Neuron (in vitro differentiated cells): ENCODE measurements around the gene PEMT.

Experiments
- H2AFZ ChIP-seq: one replicate; pipeline ENCODE4 v1.6.1; 2013; ENCODE audit warnings: low read depth, mild to moderate bottlenecking, inconsistent platforms, low read length, moderate library complexity
- H3K27me3 ChIP-seq: one replicate; pipeline ENCODE4 v1.6.1; 2013; ENCODE audit warnings: low read length; ENCODE audit not compliant: insufficient read depth
- H3K36me3 ChIP-seq: one replicate; pipeline ENCODE4 v1.6.1; 2013; ENCODE audit warnings: low read length; ENCODE audit not compliant: insufficient read depth
- H3K4me1 ChIP-seq: one replicate; pipeline ENCODE4 v1.6.1; 2013; ENCODE audit warnings: low read length; ENCODE audit not compliant: insufficient read depth
- H3K4me3 ChIP-seq: 2 replicates; pipeline ENCODE4 v1.5.1; 2013; ENCODE audit warnings: mild to moderate bottlenecking, low read length, moderate library complexity
- H3K9me3 ChIP-seq: one replicate; pipeline ENCODE4 v1.6.1; 2013; ENCODE audit warnings: low read length

Gene PEMT

GRCh38 chr17:17623904-17624303 is 32.4 kb upstream of the PEMT start:
- H3K27me3 ChIP-seq: peaks cover 10% of the 10 kb centered on the region
- H3K4me3 ChIP-seq: no peak overlapping the region
- H2AFZ ChIP-seq: no peak overlapping the region
- no peaks in the 10 kb centered on the region for H3K36me3 ChIP-seq
- H3K9me3 ChIP-seq: no peaks in the 10 kb centered on the region
- peaks cover 9% of the 10 kb centered on the region for H3K4me1 ChIP-seq

- H2AFZ ChIP-seq: no peak overlapping the region
- no peaks in the 10 kb centered on the region for H3K36me3 ChIP-seq
- peaks cover 5% of the 10 kb centered on the region for H3K4me1 ChIP-seq
- peaks cover 10% of the 10 kb centered on the region for H3K27me3 ChIP-seq
- H3K9me3 ChIP-seq: no peaks in the 10 kb centered on the region
- no peak overlapping the region for H3K4me3 ChIP-seq
These were observed 29.7 kb upstream of the PEMT start for GRCh38 chr17:17621254-17621653.

- H3K4me1 ChIP-seq: peaks cover 3% of the 10 kb centered on the region
- H3K4me3 ChIP-seq: no peak overlapping the region
- H3K36me3 ChIP-seq: no peaks in the 10 kb centered on the region
These were observed 22.2 kb upstream of the PEMT start for GRCh38 chr17:17613708-17614114.

GRCh38 chr17:17612085-17613022 is 20.8 kb upstream of the PEMT start:
- H3K27me3 ChIP-seq: no peaks in the 10 kb centered on the region
- H3K4me3 ChIP-seq: no peak overlapping the region
- H2AFZ ChIP-seq: no peak overlapping the region
- no peaks in the 10 kb centered on the region for H3K9me3 ChIP-seq
- no peaks in the 10 kb centered on the region for H3K36me3 ChIP-seq
- peaks cover 3% of the 10 kb centered on the region for H3K4me1 ChIP-seq

More at GRCh38 chr17:17613708-17614114, 22.2 kb upstream of the PEMT start:
- Histone ChIP-seq H2AFZ (no peak overlapping the region), H3K9me3 (no peaks in the 10 kb centered on the region), H3K27me3 (no peaks in the 10 kb centered on the region)

GRCh38 chr17:17609121-17609520 is 17.6 kb upstream of the PEMT start:
- H3K27me3 ChIP-seq: no peaks in the 10 kb centered on the region

GRCh38 chr17:17606416-17607000 is 15.0 kb upstream of the PEMT start:
- peaks cover 11% of the 10 kb centered on the region for H3K4me1 ChIP-seq
- H3K4me3 ChIP-seq: no peak overlapping the region
- no peaks in the 10 kb centered on the region for H3K27me3 ChIP-seq
- H3K36me3 ChIP-seq: no peaks in the 10 kb centered on the region
- no peaks in the 10 kb centered on the region for H3K9me3 ChIP-seq
- H2AFZ ChIP-seq: no peak overlapping the region

More at GRCh38 chr17:17609121-17609520, 17.6 kb upstream of the PEMT start:
- Histone ChIP-seq H3K4me1 (peaks cover 3% of the 10 kb centered on the region), H3K4me3 (no peak overlapping the region), H2AFZ (no peak overlapping the region), H3K9me3 (no peaks in the 10 kb centered on the region), H3K36me3 (no peaks in the 10 kb centered on the region)

- no peaks in the 10 kb centered on the region for H3K9me3 ChIP-seq
- no peaks in the 10 kb centered on the region for H3K36me3 ChIP-seq
- H3K4me3 ChIP-seq: no peak overlapping the region
- H2AFZ ChIP-seq: no peak overlapping the region
- no peaks in the 10 kb centered on the region for H3K27me3 ChIP-seq
- peaks cover 11% of the 10 kb centered on the region for H3K4me1 ChIP-seq
These were observed 14.2 kb upstream of the PEMT start for GRCh38 chr17:17605729-17606088.

GRCh38 chr17:17605083-17605728 is 13.7 kb upstream of the PEMT start:
- Histone ChIP-seq H3K4me3 (no peak overlapping the region), H3K27me3 (no peaks in the 10 kb centered on the region), H2AFZ (no peak overlapping the region), H3K36me3 (no peaks in the 10 kb centered on the region), H3K4me1 (peaks cover 11% of the 10 kb centered on the region), H3K9me3 (no peaks in the 10 kb centered on the region)

- no peaks in the 10 kb centered on the region for H3K36me3 ChIP-seq
- H3K4me1 ChIP-seq: peaks cover 15% of the 10 kb centered on the region
- H3K9me3 ChIP-seq: no peaks in the 10 kb centered on the region
- no peak overlapping the region for H2AFZ ChIP-seq
- H3K4me3 ChIP-seq: no peak overlapping the region
- H3K27me3 ChIP-seq: no peaks in the 10 kb centered on the region
These were observed 12.4 kb upstream of the PEMT start for GRCh38 chr17:17603895-17604225.

- no peaks in the 10 kb centered on the region for H3K9me3 ChIP-seq
- H2AFZ ChIP-seq: no peak overlapping the region
- H3K4me1 ChIP-seq: peaks cover 15% of the 10 kb centered on the region
- no peaks in the 10 kb centered on the region for H3K36me3 ChIP-seq
- no peaks in the 10 kb centered on the region for H3K27me3 ChIP-seq
- H3K4me3 ChIP-seq: peak overlapping the region; percentile 19
These were observed 11.8 kb upstream of the PEMT start for GRCh38 chr17:17603178-17603894.

GRCh38 chr17:17599965-17600364 is 8.5 kb upstream of the PEMT start:
- Histone ChIP-seq H3K27me3 (no peaks in the 10 kb centered on the region), H2AFZ (no peak overlapping the region)

GRCh38 chr17:17598003-17598402 is 6.5 kb upstream of the PEMT start:
- Histone ChIP-seq H3K9me3 (no peaks in the 10 kb centered on the region), H2AFZ (no peak overlapping the region), H3K36me3 (no peaks in the 10 kb centered on the region), H3K4me3 (no peak overlapping the region), H3K4me1 (peaks cover 6% of the 10 kb centered on the region), H3K27me3 (no peaks in the 10 kb centered on the region)

More at GRCh38 chr17:17599965-17600364, 8.5 kb upstream of the PEMT start:
- Histone ChIP-seq H3K4me1 (peaks cover 15% of the 10 kb centered on the region), H3K9me3 (no peaks in the 10 kb centered on the region), H3K36me3 (no peaks in the 10 kb centered on the region), H3K4me3 (no peak overlapping the region)

GRCh38 chr17:17595755-17596154 is 4.2 kb upstream of the PEMT start:
- no peaks in the 10 kb centered on the region for H3K9me3 ChIP-seq
- peaks cover 13% of the 10 kb centered on the region for H3K4me1 ChIP-seq
- H3K27me3 ChIP-seq: no peaks in the 10 kb centered on the region
- no peak overlapping the region for H2AFZ ChIP-seq
- no peaks in the 10 kb centered on the region for H3K36me3 ChIP-seq
- no peak overlapping the region for H3K4me3 ChIP-seq
